C4-2B (cell line): ENCODE results near the gene SLC22A2.

Experiments
- H3K27ac ChIP-seq: fragments of 450-650 bp; 2 replicates; pipeline ENCODE4 v1.5.1; 2017
- ZFX ChIP-seq: fragments of 450-650 bp; IDR thresholded peaks from 2 replicates; pipeline ENCODE4 v1.6.1; 2017
- TF ChIP-seq, protein P1 (sequence below): fragments of 450-650 bp; conservative IDR thresholded peaks from 2 replicates; pipeline ENCODE4 v1.5.1; 2017; ENCODE audit warnings: mild to moderate bottlenecking

SLC22A2 gene

DNA sequence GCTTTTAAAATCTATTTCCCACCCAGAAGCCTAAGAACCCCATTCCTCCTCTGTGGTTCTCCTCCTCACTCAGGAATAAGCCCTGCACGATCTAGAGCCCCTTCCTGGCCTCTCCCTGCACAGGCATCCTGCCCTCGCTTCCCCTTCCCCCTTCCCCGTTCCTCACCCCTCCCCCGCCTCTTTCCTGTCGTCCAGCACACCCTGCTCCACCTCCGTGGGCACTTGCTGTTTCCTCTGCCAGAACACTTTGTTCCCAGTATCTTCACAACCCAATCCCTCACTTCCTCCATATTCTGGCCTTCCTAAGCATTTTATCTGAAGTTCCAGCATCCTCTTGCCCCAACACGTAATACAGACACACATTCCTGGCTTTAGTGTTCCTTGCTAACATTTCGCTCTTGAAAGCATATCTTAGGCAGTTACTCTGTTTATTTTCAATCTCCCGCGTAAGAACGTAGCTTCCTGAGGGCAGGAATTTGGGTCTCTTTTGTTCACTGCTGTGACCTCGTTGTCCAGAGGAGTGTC is 20.2 kb upstream of the SLC22A2 start:
- peak overlapping the region; percentile 9; the same call in 1 of the 2 replicates for H3K27ac ChIP-seq
- TF ChIP-seq ZFX = no peak
- TF ChIP-seq, protein P1, sequence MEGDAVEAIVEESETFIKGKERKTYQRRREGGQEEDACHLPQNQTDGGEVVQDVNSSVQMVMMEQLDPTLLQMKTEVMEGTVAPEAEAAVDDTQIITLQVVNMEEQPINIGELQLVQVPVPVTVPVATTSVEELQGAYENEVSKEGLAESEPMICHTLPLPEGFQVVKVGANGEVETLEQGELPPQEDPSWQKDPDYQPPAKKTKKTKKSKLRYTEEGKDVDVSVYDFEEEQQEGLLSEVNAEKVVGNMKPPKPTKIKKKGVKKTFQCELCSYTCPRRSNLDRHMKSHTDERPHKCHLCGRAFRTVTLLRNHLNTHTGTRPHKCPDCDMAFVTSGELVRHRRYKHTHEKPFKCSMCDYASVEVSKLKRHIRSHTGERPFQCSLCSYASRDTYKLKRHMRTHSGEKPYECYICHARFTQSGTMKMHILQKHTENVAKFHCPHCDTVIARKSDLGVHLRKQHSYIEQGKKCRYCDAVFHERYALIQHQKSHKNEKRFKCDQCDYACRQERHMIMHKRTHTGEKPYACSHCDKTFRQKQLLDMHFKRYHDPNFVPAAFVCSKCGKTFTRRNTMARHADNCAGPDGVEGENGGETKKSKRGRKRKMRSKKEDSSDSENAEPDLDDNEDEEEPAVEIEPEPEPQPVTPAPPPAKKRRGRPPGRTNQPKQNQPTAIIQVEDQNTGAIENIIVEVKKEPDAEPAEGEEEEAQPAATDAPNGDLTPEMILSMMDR = no peak

DNA sequence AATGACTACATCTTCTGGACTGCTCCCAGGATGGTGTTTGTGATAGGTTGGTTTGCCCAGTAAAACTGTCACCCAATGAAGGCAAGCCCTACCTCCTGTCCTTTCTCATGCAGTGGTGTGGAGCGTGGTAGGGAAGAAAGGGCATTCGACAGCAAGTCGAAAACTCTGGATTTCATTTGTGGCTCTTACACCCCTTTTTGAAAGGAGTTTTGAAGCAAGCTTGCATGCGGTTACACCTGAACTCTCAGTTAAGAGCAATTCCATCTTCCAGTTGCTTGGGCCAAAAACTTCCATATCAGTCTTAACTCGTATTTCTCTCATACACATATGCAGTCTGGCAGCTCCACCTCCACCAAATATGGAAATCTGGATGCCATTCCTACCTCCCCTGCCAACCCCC is 19.7 kb upstream of the SLC22A2 start:
- no peak overlapping the region for H3K27ac ChIP-seq
- TF ChIP-seq, protein P1 = no peak
- TF ChIP-seq ZFX = no peak

DNA sequence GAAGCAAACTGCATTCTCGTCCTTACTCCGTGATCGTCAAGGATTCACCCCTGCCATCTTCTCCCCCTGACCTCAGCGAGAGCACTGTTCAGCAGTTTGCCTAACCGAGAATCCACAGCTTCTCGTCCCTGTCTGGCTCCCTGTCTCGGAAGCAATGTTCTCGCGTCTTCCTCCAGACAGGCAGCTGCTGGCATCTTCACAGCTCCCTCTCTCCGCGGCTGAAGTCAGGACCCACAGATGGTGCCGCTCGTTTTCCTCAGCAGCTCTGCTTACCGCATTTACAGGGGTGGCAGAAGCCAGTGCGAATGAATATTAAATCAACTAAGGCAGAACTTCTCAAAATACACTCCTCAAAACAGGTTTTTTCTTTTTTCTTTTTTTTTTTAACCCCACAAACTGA is 18.9 kb upstream of the SLC22A2 start:
- no peak overlapping the region for H3K27ac ChIP-seq
- no peak for TF ChIP-seq ZFX
- TF ChIP-seq, protein P1 = no peak

DNA sequence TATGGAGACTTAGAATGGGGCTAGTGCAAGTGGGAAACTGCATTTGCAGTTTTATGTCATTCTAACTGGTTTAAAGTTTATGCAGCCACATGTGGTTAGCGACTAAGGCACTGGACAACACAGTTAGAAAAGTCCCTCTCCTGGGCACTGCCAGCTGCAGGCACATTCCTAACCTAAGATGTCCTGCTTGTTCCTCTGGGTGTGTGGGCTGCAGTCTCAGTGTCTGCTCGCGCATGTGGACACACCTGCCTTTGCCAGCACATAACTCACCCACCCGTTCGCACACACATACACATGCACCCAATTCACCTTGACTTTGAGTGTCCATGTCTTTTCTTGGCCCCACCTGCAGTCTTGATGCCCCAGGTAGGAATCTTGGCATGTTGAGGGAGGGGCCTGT is 18.5 kb upstream of the SLC22A2 start:
- H3K27ac ChIP-seq = no peak overlapping the region
- no peak for TF ChIP-seq ZFX
- TF ChIP-seq, protein P1 = no peak

DNA sequence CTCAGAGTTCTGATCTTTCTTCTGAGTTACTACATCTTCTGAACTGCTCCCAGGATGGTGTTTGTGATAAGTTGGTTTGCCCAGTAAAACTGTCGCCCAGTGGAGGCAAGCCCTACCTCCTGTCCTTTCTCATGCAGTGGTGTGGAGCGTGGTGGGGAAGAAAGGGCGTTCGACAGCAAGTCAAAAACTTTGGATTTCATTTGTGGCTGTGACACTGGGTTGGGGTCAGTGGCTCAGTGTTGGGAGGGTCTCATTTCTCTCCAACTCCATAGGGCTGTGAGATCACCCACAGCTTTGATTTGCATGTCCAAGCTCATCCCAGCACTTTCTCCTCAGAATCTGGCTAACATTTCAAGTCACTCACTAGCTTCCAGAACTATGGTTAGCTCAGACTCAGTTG is 17.5 kb upstream of the SLC22A2 start:
- TF ChIP-seq, protein P1 = no peak
- no peak for TF ChIP-seq ZFX
- peak overlapping the region; percentile 2; the same call in 1 of the 2 replicates for H3K27ac ChIP-seq

DNA sequence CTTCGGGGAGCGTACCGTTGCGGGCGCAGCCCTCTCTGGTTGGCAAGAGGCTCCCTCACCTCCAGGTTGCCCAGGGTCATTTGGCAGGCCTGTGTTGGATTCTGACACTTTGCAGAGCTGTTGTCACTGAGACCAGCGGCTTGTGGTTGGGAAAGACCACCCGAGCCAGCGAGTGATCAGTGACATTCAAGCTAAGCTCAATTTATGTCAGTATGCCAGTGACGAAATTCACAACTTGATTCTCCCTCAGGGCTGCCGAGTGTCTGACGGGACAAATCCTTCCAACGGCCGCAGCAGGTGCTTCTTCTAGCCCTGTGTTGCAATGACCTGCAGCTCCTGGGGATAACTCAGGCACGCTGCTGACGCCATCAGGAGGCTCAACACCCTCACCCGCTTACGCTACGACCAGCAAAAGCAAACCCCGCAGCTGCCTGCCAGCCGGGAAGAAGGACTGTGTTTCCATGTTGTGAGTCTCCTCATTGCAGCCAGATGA is 16.9 kb upstream of the SLC22A2 start:
- peak overlapping the region; percentile 2; the same call in 1 of the 2 replicates for H3K27ac ChIP-seq
- no peak for TF ChIP-seq ZFX
- TF ChIP-seq, protein P1 = no peak

DNA sequence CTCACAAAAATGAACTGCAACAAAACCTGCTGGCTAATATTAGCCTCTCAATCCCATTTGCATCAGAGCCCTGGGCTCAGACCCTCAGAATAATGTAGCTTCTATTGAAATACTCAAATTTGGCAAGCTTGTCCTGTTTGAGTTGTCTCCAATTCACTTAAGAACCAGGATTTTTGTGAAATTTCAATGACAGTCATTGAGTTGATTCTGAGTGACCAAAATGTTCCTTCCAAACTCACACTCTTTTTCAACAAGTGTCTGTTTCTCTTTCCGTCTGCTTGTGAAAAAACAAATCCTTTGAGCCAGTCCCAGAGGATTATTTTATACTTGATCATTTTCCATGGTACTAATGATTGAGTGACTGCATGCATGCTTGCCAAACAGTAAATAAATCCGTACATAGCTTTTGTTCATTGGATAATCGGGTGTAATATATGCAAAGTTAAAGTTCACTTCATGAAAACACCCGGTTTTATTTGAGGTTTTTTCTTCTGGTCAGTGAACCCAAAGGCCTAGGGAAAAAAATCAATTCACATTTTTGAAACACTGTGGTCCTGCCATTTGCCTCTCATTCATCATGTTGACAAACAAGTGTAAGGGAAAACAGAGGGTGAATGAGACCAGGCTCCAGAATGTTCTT is 16.4 kb upstream of the SLC22A2 start:
- peak overlapping the region; percentile 2; the same call in 1 of the 2 replicates for H3K27ac ChIP-seq
- TF ChIP-seq, protein P1 = no peak
- TF ChIP-seq ZFX = no peak
